MM.1S (cell line): ENCODE data around the gene EFEMP2.

Experiments
- EZH2 ChIP-seq: fragments of 300-600 bp; sonication (generic); optimal IDR thresholded peaks from 2 replicates; pipeline ENCODE3; 2017; ENCODE audit warnings: low read depth, mild to moderate bottlenecking, antibody characterized with exemption, low read length, mixed read lengths
- EZH2phosphoT487 ChIP-seq: fragments of 300-600 bp; sonication (generic); IDR thresholded peaks from 2 replicates; pipeline ENCODE4 v1.6.1; 2018; ENCODE audit warnings: antibody characterized with exemption, low read length
- TF ChIP-seq, protein P1 (sequence below): fragments of 300-600 bp; sonication (generic); IDR thresholded peaks from 2 replicates; pipeline ENCODE4 v1.5.1; 2016; ENCODE audit warnings: antibody characterized with exemption, low read length, mixed read lengths

- TF ChIP-seq, protein P1, sequence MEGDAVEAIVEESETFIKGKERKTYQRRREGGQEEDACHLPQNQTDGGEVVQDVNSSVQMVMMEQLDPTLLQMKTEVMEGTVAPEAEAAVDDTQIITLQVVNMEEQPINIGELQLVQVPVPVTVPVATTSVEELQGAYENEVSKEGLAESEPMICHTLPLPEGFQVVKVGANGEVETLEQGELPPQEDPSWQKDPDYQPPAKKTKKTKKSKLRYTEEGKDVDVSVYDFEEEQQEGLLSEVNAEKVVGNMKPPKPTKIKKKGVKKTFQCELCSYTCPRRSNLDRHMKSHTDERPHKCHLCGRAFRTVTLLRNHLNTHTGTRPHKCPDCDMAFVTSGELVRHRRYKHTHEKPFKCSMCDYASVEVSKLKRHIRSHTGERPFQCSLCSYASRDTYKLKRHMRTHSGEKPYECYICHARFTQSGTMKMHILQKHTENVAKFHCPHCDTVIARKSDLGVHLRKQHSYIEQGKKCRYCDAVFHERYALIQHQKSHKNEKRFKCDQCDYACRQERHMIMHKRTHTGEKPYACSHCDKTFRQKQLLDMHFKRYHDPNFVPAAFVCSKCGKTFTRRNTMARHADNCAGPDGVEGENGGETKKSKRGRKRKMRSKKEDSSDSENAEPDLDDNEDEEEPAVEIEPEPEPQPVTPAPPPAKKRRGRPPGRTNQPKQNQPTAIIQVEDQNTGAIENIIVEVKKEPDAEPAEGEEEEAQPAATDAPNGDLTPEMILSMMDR = no peak
- TF ChIP-seq EZH2 = no peak
- no peak for TF ChIP-seq EZH2phosphoT487
Measured at GRCh38 chr11:65834202-65834601, 38.4 kb downstream of the EFEMP2 start.
